Mammary epithelial cell (primary cell): ENCODE data around the gene SLC9A9.

Experiments used
- EZH2 ChIP-seq: IDR thresholded peaks from 2 replicates; pipeline ENCODE4 v1.6.1; 2012; ENCODE audit warnings: low read length, inconsistent platforms, borderline replicate concordance
- TF ChIP-seq, protein P1 (sequence below), 2 donors: IDR thresholded peaks in 1 of 2; conservative IDR thresholded peaks in 1 of 2; 2 replicates each; pipeline ENCODE4 v1.5.1; 2011 to 2012; ENCODE audit warnings: inconsistent platforms in 2 of 2, low read length in 2 of 2, mild to moderate bottlenecking in 2 of 2, control low read depth in 1 of 2, low read depth in 1 of 2; ENCODE audit not compliant: insufficient read depth in 1 of 2; ENCODE audit errors: extremely low read depth in 1 of 2

DNA sequence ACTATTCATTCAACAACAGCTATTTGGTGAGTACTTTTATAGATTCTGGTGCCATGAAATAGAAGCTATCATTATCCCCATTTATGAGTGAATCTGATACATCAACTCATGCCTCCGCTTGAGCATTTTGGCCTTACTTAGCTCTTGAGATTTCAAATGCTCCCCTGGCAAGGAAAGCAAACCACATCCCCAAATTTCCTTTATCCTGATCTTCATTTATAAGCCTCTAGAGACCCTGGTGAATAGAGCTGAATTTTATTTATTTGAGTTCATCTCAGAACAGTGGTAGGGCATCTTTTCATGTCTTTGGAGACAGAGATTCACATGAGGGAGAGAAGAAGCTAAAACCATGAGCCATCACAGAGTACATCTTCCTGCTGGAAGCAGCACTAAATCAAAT lies 317.2 kb downstream of the SLC9A9 start:
- TF ChIP-seq, protein P1, sequence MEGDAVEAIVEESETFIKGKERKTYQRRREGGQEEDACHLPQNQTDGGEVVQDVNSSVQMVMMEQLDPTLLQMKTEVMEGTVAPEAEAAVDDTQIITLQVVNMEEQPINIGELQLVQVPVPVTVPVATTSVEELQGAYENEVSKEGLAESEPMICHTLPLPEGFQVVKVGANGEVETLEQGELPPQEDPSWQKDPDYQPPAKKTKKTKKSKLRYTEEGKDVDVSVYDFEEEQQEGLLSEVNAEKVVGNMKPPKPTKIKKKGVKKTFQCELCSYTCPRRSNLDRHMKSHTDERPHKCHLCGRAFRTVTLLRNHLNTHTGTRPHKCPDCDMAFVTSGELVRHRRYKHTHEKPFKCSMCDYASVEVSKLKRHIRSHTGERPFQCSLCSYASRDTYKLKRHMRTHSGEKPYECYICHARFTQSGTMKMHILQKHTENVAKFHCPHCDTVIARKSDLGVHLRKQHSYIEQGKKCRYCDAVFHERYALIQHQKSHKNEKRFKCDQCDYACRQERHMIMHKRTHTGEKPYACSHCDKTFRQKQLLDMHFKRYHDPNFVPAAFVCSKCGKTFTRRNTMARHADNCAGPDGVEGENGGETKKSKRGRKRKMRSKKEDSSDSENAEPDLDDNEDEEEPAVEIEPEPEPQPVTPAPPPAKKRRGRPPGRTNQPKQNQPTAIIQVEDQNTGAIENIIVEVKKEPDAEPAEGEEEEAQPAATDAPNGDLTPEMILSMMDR (conservative IDR thresholded peaks at IDR 0.05 in 1 of 2, IDR thresholded peaks at IDR 0.05 in 1 of 2; ENCODE audit: extremely low read depth in 1 of 2, insufficient read depth in 1 of 2, low read depth in 1 of 2, low read length in 2 of 2) = no peak
- no peak for TF ChIP-seq EZH2
